Measurements from ENCODE around the gene FGF6.
"Not testable (repeated sequence)": the region's sequence is repeated elsewhere in the genome, so short reads cannot be mapped to it uniquely, and the experiment has no call there.

Gene FGF6

GRCh38 chr12:4417455-4417854 is 28.2 kb downstream of the FGF6 start:
- DNase-seq: no peak

- DNase-seq: no peak
These were observed 29.3 kb downstream of the FGF6 start for GRCh38 chr12:4416276-4416675.

GRCh38 chr12:4412465-4412864 is 33.1 kb downstream of the FGF6 start:
- DNase-seq: no peak

GRCh38 chr12:4412056-4412455 is 33.6 kb downstream of the FGF6 start:
- DNase-seq: no peak

- no peak for DNase-seq
These were observed 38.5 kb downstream of the FGF6 start for GRCh38 chr12:4407136-4407535.

- not testable (repeated sequence) for DNase-seq
These were observed 40.6 kb downstream of the FGF6 start for GRCh38 chr12:4404877-4405637.

- no peak for DNase-seq
These were observed 42.6 kb downstream of the FGF6 start for GRCh38 chr12:4402996-4403395.

- no peak for DNase-seq
These were observed 44.5 kb downstream of the FGF6 start for GRCh38 chr12:4401117-4401516.

GRCh38 chr12:4395818-4396217 is 49.8 kb downstream of the FGF6 start:
- DNase-seq: no peak

GRCh38 chr12:4393211-4393610 is 52.4 kb downstream of the FGF6 start:
- no peak for DNase-seq

- no peak for DNase-seq
These were observed 53.3 kb downstream of the FGF6 start for GRCh38 chr12:4392223-4392742.

- DNase-seq: no peak
These were observed 57.0 kb downstream of the FGF6 start for GRCh38 chr12:4388662-4389061.

GRCh38 chr12:4388032-4388431 is 57.6 kb downstream of the FGF6 start:
- no peak for DNase-seq

GRCh38 chr12:4387607-4388006 is 58.0 kb downstream of the FGF6 start:
- no peak for DNase-seq

GRCh38 chr12:4386801-4387200 is 58.8 kb downstream of the FGF6 start:
- DNase-seq: no peak

Data from stimulated activated CD4-positive, alpha-beta T cell treated with anti-CD3 and anti-CD28 coated beads, Interleukin-2, amount 100 ng/mL, for 48 hours (primary cell).